ENCODE results near the gene SF3A2. TPM values are rescaled to one million over a fixed set of nuclear protein-coding genes. Genes with fewer than 3 reads are reported as not detected.

The SF3A2 gene
- total and polyA plus RNA-seq, 10 of the 15 experiments (the other 5 are each of a cell fraction or from before 2014, with no cell fraction given), result 0.33 to 143 (median 30.6) TPM

DNA sequence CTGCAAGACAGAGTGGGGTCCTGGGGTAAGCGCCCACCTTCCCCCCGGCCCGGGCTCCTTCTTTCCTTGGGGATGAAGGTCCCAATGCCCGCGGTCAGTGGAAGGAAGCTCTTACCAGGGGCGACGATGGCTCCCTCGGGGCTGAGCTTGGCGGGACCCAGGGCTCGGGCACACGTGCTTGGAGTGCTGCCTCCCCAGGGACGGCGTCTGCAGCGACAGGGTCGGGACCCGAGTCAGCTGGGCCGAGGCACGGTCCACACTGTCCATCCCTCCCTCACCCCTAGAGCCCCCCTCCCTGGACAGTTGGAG lies 16.1 kb downstream of the SF3A2 start:
- SMC1A ChIA-PET (ENCODE audit: uncharacterized antibody, unreplicated experiment), result no interaction called here
- Histone ChIP-seq H4K20me1 (ENCODE audit: control insufficient read depth, insufficient read depth) (no peaks in the 10 kb centered on the region), H3K9ac (ENCODE audit: control insufficient read depth, insufficient read depth, low read length) (no peak overlapping the region), H3K79me2 (ENCODE audit: control insufficient read depth, insufficient read depth, low read length) (no peaks in the 10 kb centered on the region), H3K27ac (ENCODE audit: control insufficient read depth, insufficient read depth) (no peak overlapping the region), H3K36me3 (ENCODE audit: control insufficient read depth in 2 of 2, insufficient read depth in 2 of 2, low read length in 1 of 2) (peaks cover 0 to 7% of the 10 kb centered on the region in 2 experiments; a peak in 2 of 4 replicates), H3K27me3 (replicated peaks in 1 of 2; ENCODE audit: control insufficient read depth in 2 of 2, insufficient read depth in 2 of 2, low read length in 1 of 2) (peaks cover 14 to 19% of the 10 kb centered on the region in 2 experiments; a peak in 3 of 4 replicates), H3K4me3 (peak overlapping the region; percentile 32; the same call in 1 of the 2 replicates), H3K4me2 (ENCODE audit: control insufficient read depth, insufficient read depth) (peak overlapping the region; percentile 60), H3K9me3 (replicated peaks; ENCODE audit: control insufficient read depth, insufficient read depth, low read length) (no peaks in the 10 kb centered on the region; the same call in 2 of the 3 replicates), H2AFZ (ENCODE audit: control insufficient read depth, low read depth, low read length) (no peak overlapping the region), H3K4me1 (ENCODE audit: control insufficient read depth, insufficient read depth, low read length) (peaks cover 4% of the 10 kb centered on the region)
- BruUV-seq (replicated peaks), result no TSS peak
- POLR2A ChIA-PET, result no interaction called here
- ATAC-seq (no peak; the same call in 2 of the 3 replicates), FAIRE-seq (no peak), DNase-seq (ENCODE audit: low read depth, low spot score) (no peak)
- TF ChIP-seq, protein P1, sequence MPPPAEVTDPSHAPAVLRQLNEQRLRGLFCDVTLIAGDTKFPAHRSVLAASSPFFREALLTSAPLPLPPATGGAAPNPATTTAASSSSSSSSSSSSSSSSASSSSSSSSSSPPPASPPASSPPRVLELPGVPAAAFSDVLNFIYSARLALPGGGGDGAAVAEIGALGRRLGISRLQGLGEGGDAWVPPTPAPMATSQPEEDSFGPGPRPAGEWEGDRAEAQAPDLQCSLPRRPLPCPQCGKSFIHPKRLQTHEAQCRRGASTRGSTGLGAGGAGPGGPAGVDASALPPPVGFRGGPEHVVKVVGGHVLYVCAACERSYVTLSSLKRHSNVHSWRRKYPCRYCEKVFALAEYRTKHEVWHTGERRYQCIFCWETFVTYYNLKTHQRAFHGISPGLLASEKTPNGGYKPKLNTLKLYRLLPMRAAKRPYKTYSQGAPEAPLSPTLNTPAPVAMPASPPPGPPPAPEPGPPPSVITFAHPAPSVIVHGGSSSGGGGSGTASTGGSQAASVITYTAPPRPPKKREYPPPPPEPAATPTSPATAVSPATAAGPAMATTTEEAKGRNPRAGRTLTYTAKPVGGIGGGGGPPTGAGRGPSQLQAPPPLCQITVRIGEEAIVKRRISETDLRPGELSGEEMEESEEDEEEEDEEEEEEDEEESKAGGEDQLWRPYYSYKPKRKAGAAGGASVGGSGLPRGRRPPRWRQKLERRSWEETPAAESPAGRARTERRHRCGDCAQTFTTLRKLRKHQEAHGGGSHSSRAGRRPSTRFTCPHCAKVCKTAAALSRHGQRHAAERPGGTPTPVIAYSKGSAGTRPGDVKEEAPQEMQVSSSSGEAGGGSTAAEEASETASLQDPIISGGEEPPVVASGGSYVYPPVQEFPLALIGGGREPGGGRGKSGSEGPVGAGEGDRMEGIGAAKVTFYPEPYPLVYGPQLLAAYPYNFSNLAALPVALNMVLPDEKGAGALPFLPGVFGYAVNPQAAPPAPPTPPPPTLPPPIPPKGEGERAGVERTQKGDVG (CRISPR knock-in tag; IDR thresholded peaks at IDR 0.05), result no peak
- TF ChIP-seq BHLHE40 (IDR thresholded peaks at IDR 0.05; ENCODE audit: borderline replicate concordance in 1 of 2, low read depth in 2 of 2, low read length in 1 of 2), result peak in 1 of 2 experiments; percentile 31; a peak in 1 of 4 replicates
- RAD21 ChIA-PET (ENCODE audit: unreplicated experiment), result no interaction called here
- in situ Hi-C loops (cut with MboI), result no loop called here
- WGBS (ENCODE audit: insufficient coverage, insufficient replicate concordance, low lambda C conversion rate, missing lambda C conversion rate), result under 1% methylated on average over 18 of the region's 18 CpGs
- CTCF ChIA-PET, result interaction anchor here (0.5 to 1.3 kb wide), 4 partner anchors 14 to 140 kb away, joined by 3 to 5 read pairs (median 4); no protein-coding TSS in a partner anchor
- intact Hi-C loops (cut with micrococcal nuclease; ENCODE audit: unreplicated experiment), result no loop called here
